GM21390 (cell line): ENCODE results near the gene NUDCD3.

Source experiments
- ATAC-seq: cut with Tn5 transposase; IDR thresholded peaks from one replicate; pipeline ENCODE4 v1.9.1; 2021; ENCODE audit not compliant: unreplicated experiment

NUDCD3 gene

DNA sequence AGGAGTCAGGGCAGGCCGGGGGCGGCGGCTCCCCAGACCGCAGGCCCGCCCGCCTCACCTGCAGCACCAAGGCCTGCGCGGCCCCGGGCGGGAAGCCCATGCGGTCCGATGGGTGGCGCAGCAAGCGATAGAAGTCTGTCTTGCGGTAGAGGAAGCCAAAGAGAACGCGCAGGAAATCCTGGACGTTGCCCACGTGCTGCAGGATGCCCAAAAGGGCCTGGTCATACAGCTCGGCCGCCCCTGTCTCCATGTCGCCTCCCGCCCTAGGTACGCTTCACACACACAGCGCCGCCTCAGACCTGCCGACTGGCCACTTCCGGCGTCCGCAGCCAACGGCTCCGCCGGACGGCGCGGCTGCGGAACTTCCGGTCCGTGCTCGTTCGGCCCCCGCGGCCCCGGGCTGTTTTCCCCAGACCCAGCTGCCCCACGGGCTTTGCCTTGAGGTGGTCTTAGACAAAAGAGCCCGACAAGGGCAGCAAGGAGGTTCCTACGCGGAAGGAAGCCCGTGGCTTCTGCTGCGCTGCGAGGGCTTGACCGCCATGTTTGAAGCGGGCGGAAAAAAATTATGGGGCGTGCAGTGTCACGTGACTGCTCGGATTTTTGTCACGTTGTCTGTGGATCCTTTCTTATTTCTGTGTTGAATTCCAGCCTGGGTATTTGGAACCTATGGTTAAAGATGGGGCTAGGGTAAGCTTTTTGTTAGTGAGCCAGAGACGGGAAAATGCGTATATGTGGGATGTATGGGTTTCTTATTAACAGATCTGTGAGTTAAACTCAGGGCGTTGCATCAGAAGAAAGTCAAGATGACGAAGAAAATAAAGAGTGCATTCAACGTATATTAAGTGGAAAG lies at the start of gene NUDCD3:
Gene NUDCD3 (minus strand): TSS at position 308 of the 850 bp plus-strand sequence. CDS start 58 bp downstream, at position 250.
- ATAC-seq, result peak; percentile 92

DNA sequence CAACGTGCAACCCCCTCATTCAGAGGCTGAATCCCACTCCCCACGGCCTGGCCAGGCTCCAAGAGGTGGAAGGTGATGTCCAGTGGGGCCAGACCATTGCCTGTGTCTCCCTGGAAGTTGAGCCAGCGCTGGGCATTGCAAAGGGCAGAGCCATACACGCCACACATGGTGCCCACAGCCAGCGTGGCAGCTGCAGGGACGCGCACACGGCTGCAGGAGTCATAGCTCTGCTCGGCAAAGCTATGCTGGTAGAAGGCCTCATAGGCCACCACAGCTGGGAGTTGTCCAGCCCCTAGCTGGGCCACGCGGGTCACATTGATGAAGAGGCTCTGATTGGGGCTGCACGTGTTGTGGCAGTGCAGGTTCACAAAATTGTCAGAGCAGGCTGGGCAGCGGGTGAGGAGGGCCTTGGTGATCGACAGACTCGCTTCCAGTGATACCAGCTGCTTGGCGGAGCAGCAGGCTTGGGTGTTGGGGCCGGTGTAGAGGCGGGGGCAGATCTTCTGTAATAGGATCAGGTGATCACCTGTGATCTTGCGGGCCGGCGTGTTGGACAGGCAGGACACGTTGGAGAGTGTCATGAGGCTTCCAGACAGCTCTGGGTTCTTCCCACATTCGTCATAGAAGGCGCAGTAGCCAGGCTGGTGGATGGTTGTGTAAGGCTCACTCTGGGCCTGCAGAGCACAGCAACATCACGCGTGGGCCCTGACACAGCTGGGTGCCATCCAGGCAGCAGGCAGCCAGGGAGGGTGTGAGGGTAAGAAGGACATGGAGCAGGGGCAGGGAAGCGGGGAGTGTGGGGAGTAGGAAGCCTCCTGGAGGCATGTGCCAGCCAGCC lies 49.4 kb upstream of the NUDCD3 start:
- ATAC-seq, result no peak

DNA sequence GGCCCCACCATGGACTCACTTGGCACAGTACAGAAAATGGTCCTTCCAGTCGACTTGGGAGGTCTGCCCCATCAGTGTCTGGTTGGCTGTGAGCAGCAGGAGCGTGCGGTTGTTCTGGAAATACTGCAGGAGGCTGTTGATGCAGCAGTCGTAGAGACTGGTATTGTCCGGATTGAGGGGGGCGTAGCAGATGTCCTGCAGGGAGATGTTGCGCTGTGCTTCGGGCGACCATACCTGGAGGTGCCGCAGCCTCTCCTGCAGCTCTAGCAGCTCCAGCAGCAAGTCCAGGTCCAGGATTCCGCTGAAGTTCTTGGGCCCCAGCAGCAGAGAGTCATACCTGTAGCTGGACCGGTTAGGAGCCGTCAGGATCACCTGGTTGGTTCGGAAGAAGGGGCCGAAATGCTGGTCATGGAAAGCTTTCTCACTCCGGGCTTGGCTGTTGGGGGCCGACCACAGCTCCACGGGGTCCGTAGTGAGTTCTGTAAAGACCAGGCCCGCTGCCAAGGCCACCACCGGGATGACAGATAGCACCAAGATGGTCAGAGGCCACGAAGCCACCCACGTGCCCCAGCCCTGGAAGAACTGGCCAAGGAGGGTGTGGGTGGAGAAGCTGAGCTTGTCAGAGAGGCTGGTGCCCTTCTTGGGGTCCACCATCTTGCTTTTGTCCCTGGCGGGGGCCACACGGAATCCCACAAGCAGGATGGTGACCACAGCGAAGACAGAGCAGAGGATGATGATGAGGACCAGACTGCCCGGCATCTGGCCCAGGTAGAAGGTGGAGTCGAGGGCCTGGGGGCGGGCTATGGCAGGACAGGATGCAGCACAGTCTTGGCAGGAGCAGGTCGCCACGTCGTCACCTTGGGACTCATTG lies 48.6 kb upstream of the NUDCD3 start:
- no peak for ATAC-seq

DNA sequence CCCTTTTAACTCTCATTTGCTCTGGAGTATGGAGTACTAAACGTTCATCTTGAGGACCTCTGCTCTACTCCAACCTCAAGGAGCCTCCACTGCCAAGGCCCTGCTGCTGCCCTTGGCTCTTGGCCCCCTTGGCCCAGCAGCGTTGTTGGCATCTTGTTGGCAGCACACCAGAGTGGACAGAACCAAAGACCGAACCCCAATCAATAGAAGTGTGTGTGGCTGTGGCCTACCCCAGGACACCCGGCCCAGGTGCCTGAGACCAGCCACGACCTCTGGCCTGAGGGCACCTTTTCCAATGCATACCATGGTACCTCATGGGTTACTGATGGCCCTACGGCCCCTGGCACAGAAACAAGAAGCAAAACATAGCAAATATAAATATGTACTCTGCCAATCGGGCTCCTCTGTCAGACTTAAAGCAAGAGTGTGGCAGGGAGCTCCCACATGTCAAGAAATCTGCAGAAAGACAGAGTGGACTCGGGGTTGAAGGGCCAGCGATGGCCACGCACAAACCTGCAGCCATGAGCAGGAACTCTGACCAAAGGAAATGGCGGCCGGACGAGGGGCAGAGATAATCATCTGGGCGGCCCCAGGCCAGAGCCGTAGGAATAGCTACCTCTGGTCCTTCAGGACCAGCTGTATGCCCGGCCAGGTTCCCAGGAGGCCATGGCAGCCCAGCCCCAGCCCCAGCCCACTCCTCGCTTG lies 47.8 kb upstream of the NUDCD3 start:
- ATAC-seq, result no peak

DNA sequence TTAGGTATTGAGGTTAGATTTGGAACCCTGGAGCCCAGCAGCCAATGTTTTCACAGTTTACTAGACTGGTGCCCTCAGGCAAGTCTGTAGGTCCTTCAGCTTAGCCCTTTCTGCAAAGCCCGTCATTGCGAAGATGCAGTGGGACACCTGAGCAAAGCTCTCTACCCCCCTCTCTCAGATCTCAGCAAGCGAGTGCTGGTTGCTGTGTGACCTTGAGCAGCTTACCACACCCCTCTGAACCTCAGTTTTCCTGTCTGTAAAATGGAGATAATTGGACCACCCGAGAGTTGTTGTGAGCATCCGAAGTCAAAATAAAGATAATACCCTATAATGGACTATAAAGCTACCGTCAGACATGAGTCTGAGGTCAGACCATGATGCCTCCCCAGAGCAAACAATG lies 47.0 kb upstream of the NUDCD3 start:
- no peak for ATAC-seq

DNA sequence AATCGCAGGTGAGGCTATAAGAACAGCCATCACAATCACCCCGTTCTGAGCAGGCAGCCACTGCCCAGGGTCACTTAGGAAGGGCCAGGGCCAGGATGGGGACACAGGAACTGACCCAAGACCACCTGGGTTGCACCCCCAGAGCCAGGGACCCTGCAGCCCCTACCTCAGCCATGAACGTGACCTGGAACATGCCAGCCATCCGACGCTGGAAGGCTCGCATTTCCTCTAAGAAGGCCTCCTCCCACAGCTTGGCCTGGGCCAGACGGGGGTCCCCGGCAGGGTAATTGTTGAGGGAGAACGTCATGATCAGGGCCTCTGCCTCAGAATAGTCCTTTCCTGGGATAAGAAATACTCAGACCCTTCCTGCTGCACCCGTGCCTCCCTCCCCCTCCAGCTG lies 45.6 kb upstream of the NUDCD3 start:
- ATAC-seq, result no peak

DNA sequence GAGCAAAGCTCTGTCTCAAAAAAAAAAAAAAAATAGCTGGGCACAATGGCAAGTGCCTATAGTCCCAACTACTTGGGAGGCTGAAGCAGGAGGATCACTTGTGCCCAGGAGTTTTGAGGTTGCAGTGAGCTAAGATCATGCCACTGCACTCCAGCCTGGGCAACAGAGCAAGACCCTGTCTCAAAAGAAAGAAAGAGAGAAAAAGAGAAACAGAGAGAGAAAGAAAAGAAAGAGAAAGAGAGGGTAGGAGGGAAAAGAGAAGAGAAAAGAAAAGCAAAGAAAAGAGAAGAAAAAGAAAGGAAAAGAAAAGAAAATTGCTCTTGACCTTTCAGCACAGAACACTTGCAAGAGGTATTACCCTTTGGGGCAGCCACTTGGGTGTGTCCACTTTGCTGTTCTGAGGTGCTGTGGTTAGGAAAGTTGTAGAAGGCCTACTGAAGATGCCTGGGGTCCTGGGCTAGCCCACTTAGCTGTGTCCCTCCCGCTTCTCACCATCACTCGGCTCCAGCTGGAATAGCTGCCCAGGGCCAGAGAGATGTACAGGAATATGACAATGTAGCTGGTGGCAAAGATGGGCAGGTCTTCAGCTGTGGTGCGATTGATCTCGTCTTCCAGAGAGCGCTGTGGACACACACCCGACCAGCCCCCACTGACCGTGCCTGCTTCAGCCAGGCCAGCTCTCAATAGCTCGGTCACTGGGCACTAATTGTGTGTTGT lies 45.0 kb upstream of the NUDCD3 start:
- ATAC-seq, result no peak

DNA sequence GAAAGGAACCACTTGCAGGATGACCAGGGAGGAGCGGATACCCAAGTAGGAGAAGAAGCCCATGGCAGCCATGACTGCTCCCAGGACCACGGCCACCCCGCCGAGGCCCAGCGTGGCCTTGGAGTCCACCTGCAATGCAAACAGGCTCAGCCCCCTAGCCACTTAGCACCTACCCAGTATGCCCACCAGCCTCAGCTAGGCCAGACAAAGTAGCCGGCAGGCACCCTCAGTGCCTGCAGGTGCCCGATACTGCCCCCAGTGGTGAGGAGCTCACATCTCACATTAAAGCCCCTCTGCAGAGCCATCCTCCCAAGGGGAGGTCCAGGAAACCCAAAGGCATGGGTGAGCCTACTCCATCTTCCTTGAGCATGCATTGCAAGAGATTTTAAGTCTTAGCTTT lies 44.0 kb upstream of the NUDCD3 start:
- peak; percentile 60 for ATAC-seq

DNA sequence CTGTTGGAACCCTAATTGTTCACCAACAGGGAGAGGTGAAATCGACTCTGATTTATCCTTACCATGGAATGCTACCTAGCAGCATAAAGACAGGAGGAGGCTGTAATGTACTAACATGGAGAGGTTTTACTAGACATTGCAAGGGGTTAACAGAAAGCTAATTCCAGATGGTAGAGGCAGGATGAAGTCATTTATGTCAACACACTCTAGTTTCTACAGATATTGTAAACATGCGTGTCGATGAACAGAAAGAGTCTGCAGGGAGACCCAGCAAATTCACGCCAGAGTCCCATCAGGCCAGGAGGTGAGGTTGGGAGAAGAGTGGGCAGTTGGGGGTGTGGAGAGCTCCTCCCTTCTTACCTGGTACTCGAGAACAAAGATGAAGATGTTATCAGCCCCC lies 43.6 kb upstream of the NUDCD3 start:
- no peak for ATAC-seq

DNA sequence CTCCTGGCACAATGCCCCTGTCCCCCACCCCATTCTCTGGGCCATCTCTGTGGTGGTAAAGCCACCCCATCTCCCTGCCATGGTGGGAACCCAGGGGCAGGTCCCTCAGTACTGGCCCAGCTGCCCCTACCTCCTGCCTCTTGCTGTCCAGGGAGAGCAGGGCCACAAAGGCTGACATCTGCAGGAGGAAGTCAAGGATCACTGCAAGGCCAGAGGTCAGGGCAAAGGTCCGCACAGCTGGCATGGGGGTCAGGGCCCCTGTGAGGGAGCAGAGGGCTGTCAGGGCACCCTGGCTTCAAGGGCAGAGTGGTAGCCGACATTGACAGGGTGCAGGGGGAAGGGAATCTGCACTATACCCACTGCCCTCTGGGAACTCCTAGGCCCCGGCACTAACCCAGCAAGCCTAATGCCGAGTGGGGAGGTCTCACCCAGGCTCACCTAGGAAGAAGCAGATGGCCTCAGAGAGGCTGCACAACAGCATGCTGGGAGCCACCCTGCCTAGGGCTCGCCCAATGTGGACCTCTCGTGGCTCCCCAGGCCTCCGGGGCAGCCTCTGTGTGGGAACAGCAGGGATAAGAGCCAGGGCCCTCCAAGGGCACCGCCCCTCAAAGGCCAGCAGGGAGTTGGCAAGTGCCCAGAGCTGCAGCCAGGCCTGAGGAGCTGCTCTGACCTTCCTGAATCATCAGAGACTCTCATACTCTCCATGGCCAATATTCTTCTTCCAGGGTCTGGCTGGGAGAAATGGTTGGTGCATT lies 43.0 kb upstream of the NUDCD3 start:
- ATAC-seq, result no peak

DNA sequence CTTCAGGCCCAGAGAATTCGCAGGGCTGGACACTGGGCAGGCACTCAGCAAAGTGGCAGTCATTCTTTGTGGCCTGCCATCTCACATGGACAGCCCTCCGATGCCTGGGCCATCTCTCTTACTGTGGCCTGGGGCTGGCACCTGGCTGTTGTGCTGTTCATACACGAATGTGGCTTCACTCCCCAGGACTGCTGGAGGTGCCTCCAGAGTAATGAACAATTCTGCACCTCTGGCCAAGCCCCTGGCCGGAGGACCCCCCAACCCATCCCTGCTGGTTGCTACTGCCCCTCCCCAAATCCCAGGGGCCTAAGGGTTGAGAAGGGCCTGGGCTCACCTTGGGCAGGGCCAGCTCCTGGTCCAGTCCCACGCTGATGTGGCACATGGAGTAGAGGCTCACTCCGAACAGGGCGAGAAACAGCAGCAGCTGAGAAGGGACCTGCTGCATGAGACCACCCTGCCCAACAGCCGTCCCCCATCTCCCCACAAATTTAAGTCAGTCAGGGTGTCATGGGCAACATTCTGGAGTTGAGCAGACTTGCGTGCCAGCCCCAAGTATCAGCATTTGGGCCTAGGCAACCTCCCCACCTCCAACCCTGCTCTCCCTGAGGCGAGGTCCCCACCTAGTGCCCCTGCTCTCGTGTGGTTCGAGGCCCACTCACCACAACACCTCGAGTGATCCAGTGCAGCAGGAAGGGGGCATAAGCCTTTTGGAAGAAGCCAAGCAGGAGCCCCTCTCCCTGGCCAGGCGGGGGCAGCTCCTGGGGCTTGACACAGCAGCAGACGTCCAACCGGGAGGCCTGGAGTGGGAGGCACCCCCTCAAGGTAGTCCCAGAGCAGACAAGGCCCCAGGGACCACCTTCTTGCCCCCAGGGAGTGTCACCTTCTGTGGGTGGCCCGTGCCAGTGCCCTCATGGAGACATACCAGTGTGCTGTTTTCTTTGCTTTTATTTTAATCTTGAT lies 41.2 kb upstream of the NUDCD3 start:
- ATAC-seq, result no peak

DNA sequence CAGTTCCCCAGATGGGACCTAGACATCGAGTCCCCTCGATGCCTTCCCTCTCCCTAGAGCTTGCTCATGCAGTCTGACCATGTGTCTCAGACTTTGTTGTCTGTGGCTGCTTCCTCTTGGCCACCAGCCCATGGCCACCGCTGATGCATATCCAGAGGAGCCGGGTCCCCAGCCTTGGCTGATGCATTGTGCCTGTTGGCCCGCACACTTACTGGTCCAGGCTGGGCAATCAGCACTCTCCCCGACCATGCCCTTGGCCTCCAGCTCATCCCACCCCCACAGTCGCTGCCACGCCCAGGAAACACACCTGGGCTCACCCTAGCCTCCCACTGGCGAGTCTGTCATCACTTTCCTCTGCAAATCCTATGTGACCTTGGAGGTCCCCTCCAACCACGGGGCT lies 40.5 kb upstream of the NUDCD3 start:
- ATAC-seq, result no peak

DNA sequence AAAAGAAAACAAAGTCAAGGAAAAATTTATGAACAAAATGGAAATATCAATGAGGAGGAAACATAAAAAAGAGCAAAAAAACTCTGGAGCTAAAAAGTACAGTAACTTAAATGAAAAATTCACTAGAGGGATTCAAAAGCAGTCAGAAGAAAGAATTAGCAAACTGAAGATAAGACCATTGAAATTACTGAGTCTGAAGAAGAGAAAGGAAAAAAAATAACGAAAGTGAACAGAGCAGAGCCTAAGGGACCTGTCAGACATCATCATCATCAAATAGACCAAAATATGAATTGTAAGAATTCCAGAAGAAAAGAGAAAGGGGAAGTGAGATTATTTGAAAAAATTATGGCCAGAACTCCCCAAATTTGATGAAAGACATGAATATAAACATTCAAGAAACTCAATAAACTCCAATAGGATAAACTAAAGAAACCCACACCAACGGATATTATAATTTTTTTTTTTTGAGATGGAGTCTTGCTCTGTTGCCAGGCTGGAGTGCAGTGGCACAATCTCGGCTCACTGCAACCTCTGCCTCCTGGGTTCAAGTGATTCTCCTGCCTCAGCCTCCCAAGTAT lies 34.4 kb upstream of the NUDCD3 start:
- no peak for ATAC-seq

DNA sequence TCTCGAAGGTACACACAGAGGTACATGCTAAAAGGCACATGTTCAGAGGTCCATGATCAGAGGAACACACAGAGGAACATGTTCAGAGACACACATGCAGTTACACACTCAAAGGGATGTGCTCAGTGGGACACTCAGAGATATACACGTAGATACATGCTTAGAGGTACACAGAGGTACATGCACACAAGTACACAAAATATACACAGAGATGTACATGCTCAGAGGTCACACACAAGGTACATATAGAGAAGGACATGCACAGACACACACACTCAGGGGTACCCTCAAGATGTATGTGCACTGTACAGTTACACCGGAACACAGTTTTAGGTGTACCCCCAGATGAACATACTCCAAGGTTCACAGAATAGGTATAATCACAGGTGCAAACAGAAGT lies 31.9 kb upstream of the NUDCD3 start:
- no peak for ATAC-seq

DNA sequence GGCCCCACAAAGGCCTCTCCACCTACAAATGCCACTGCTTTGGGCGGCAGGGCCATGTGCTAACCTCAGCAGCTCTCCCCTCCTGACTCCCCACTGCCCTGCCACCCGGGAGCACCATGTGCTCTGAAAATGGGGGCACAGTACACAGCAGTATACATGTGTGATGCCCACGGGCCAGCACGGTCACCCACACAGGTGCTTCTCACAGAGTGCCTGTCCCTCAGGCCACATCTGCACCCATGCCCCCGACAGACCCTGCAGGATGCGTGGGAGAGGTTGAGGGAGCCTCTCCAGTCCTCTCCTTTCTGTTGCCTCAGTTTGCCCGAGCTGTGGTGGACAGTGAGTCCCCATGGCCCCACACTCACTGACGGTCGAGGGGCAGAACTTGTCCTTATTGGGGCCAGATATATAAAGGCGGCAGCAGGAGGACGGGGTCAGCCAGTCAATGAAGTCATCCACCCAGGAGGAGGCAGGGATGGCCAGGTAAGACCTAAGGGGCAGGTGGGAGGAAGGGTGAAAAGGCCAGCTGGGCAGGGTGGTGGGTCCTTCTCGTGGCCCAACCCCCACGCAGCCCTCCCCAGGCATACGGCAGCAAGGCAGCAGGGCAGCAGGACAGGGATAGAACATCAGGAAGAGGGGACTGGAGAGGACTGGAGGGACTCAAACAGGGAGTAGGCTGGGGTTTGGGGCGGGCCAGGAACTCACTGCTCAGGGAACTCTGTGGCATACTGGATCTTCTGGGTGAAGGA lies 31.1 kb upstream of the NUDCD3 start:
- no peak for ATAC-seq

DNA sequence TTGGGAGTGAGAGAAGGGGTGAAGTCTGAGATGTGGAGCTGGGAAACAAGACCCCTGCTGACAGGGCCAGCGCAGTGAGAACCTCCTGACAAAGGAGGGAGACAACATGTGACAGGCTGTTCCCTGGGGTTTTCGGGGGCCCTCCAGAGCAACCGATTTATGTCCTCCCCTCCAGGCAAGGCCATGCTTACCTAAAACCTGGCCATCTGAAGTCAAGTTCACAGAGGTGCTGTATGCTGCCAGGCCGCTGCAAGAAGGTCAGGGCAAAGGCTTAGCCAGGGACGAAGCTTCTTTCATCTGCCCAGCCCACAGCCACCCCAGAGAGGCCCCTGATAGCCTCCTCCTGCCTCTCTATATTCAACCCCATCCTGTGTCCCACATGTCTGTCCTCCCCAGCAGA lies 30.1 kb upstream of the NUDCD3 start:
- no peak for ATAC-seq

DNA sequence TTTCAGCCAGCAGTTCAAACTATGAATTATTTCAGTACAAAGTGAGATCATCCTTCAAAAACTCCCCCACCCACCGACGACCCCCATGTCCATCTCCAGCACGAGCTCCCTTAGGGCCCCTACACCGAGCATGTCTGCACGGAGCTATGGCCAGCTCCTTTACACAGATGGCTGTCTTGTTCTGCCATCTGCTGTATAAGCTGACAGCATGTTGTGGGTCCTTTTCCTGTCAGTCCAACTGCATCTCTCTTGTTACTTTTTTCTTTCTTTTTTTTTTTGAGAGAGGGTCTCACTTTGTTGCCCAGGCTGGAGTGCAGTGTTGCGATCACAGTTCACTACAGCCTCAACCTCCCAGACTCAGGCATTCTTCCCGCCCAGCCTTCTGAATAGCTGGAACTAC lies 29.1 kb upstream of the NUDCD3 start:
- no peak for ATAC-seq
